ENCODE results near the gene CACNB2. TPM values are rescaled to one million over a fixed set of nuclear protein-coding genes. Genes with fewer than 3 reads are reported as not detected.

Gene CACNB2
- total RNA-seq, 1 donor from 2014 or later: 4.9 TPM

GRCh38 chr10:18469125-18469524 is 328.9 kb downstream of the CACNB2 start:
- no peaks in the 10 kb centered on the region for H3K27me3 Mint-ChIP-seq

GRCh38 chr10:18472977-18473376 is 332.8 kb downstream of the CACNB2 start:
- Mint-ChIP-seq H3K9me3 (ENCODE audit: low read depth) (no peaks in the 10 kb centered on the region), H3K36me3 (ENCODE audit: insufficient read depth) (no peaks in the 10 kb centered on the region), H3K4me3 (ENCODE audit: low read depth) (no peak overlapping the region), H3K4me1 (ENCODE audit: low read depth) (peaks cover 3% of the 10 kb centered on the region), H3K27me3 (no peaks in the 10 kb centered on the region), H3K27ac (no peak overlapping the region)
- TF ChIP-seq CTCF (IDR thresholded peaks at IDR 0.05; ENCODE audit: unreplicated experiment): peak; percentile 15
- DNase-seq (ENCODE audit: low spot score, unreplicated experiment): no peak

More at GRCh38 chr10:18469125-18469524, 328.9 kb downstream of the CACNB2 start:
- Mint-ChIP-seq H3K27ac (no peak overlapping the region), H3K9me3 (ENCODE audit: low read depth) (no peaks in the 10 kb centered on the region), H3K36me3 (ENCODE audit: insufficient read depth) (no peaks in the 10 kb centered on the region), H3K4me1 (ENCODE audit: low read depth) (peaks cover 3% of the 10 kb centered on the region), H3K4me3 (ENCODE audit: low read depth) (no peak overlapping the region)
- no peak for DNase-seq (ENCODE audit: low spot score, unreplicated experiment)
- no peak for TF ChIP-seq CTCF (IDR thresholded peaks at IDR 0.05; ENCODE audit: unreplicated experiment)

- Mint-ChIP-seq H3K27ac (peak overlapping the region; percentile 20), H3K27me3 (no peaks in the 10 kb centered on the region), H3K4me1 (ENCODE audit: low read depth) (peaks cover 3% of the 10 kb centered on the region), H3K9me3 (ENCODE audit: low read depth) (no peaks in the 10 kb centered on the region), H3K4me3 (ENCODE audit: low read depth) (no peak overlapping the region), H3K36me3 (ENCODE audit: insufficient read depth) (no peaks in the 10 kb centered on the region)
- no peak for TF ChIP-seq CTCF (IDR thresholded peaks at IDR 0.05; ENCODE audit: unreplicated experiment)
- DNase-seq (ENCODE audit: low spot score, unreplicated experiment): no peak
Measured at GRCh38 chr10:18473424-18474117, 333.3 kb downstream of the CACNB2 start.

GRCh38 chr10:18474118-18474455 is 333.9 kb downstream of the CACNB2 start:
- Mint-ChIP-seq H3K4me3 (ENCODE audit: low read depth) (no peak overlapping the region), H3K27ac (peak overlapping the region; percentile 20), H3K36me3 (ENCODE audit: insufficient read depth) (no peaks in the 10 kb centered on the region), H3K27me3 (no peaks in the 10 kb centered on the region), H3K4me1 (ENCODE audit: low read depth) (peaks cover 3% of the 10 kb centered on the region), H3K9me3 (ENCODE audit: low read depth) (no peaks in the 10 kb centered on the region)
- no peak for DNase-seq (ENCODE audit: low spot score, unreplicated experiment)
- TF ChIP-seq CTCF (IDR thresholded peaks at IDR 0.05; ENCODE audit: unreplicated experiment): no peak

- no peak for TF ChIP-seq CTCF (IDR thresholded peaks at IDR 0.05; ENCODE audit: unreplicated experiment)
- DNase-seq (ENCODE audit: low spot score, unreplicated experiment): no peak
- H3K27me3 Mint-ChIP-seq: no peaks in the 10 kb centered on the region
- H3K4me3 Mint-ChIP-seq (ENCODE audit: low read depth): no peak overlapping the region
- peaks cover 3% of the 10 kb centered on the region for H3K4me1 Mint-ChIP-seq (ENCODE audit: low read depth)
- H3K9me3 Mint-ChIP-seq (ENCODE audit: low read depth): no peaks in the 10 kb centered on the region
- no peak overlapping the region for H3K27ac Mint-ChIP-seq
- no peaks in the 10 kb centered on the region for H3K36me3 Mint-ChIP-seq (ENCODE audit: insufficient read depth)
Measured at GRCh38 chr10:18476076-18476647, 335.9 kb downstream of the CACNB2 start.

Measured in progenitor cell of endocrine pancreas (in vitro differentiated cells).